Kasumi-1 (cell line): ENCODE measurements around the gene F12.
"Not testable (repeated sequence)": the region's sequence is repeated elsewhere in the genome, so short reads cannot be mapped to it uniquely, and the experiment has no call there.

Source experiments
- DNase-seq, 2 experiments: peaks; one replicate each; lab custom pipeline; 2025; lab: John Stamatoyannopoulos, UW

The F12 gene

GRCh38 chr5:177387405-177387804, 22.0 kb downstream of the F12 start:
- DNase-seq = no peak

GRCh38 chr5:177386542-177386941, 22.8 kb downstream of the F12 start:
- no peak for DNase-seq

GRCh38 chr5:177385720-177386119, 23.6 kb downstream of the F12 start:
- DNase-seq = no peak

GRCh38 chr5:177384134-177384533, 25.2 kb downstream of the F12 start, which contains the start of gene SLC34A1:
TSS of gene SLC34A1 (plus strand) at chr5:177384434. CDS start at chr5:177385742, 1,308 bp downstream.
- no peak for DNase-seq

GRCh38 chr5:177383181-177383580, 26.2 kb downstream of the F12 start:
- DNase-seq = no peak

- DNase-seq = peak; percentile 54 to 70
Measured at GRCh38 chr5:177382423-177383029, 26.8 kb downstream of the F12 start.

- no peak for DNase-seq
Measured at GRCh38 chr5:177380805-177381126, 28.6 kb downstream of the F12 start.

GRCh38 chr5:177378884-177379883, 30.2 kb downstream of the F12 start:
- DNase-seq = no peak

GRCh38 chr5:177377851-177378776, 31.2 kb downstream of the F12 start:
- DNase-seq = no peak

- no peak for DNase-seq
Measured at GRCh38 chr5:177376107-177376506, 33.3 kb downstream of the F12 start.

- DNase-seq = not testable (repeated sequence)
Measured at GRCh38 chr5:177375516-177375915, 33.8 kb downstream of the F12 start.

GRCh38 chr5:177374211-177374610, 35.2 kb downstream of the F12 start:
- DNase-seq = no peak

GRCh38 chr5:177373806-177374205, 35.6 kb downstream of the F12 start:
- DNase-seq = no peak

- DNase-seq = no peak
Measured at GRCh38 chr5:177372910-177373309, 36.5 kb downstream of the F12 start.

- peak; percentile 65 to 70 for DNase-seq
Measured at GRCh38 chr5:177372034-177372896, 37.1 kb downstream of the F12 start.

GRCh38 chr5:177371120-177372033, 38.0 kb downstream of the F12 start:
- no peak for DNase-seq

GRCh38 chr5:177370488-177371119, 38.8 kb downstream of the F12 start:
- DNase-seq = peak; percentile 67 to 80

GRCh38 chr5:177369645-177370440, 39.5 kb downstream of the F12 start:
- no peak for DNase-seq
